Loucy (cell line): ENCODE results near the gene HYI.

Source experiments
- H2AFZ ChIP-seq: fragments of 200-600 bp; sonication (generic); 2 replicates; pipeline ENCODE4 v1.6.0; 2016; ENCODE audit warnings: antibody characterized with exemption, mild to moderate bottlenecking, low read length, moderate library complexity
- H3F3A ChIP-seq: fragments of 200-600 bp; 2 replicates; pipeline ENCODE4 v1.6.0; 2016; ENCODE audit warnings: antibody characterized with exemption, low read depth, mild to moderate bottlenecking
- H3K27me3 ChIP-seq: fragments of 200-600 bp; sonication (generic); 2 replicates; pipeline ENCODE4 v1.6.1; 2014; ENCODE audit warnings: low read length, mild to moderate bottlenecking; ENCODE audit not compliant: insufficient read depth, poor library complexity, severe bottlenecking
- H3K36me3 ChIP-seq: fragments of 200-600 bp; sonication (generic); 2 replicates; pipeline ENCODE4 v1.6.1; 2016; ENCODE audit warnings: low read length; ENCODE audit not compliant: insufficient read depth
- H3K4me1 ChIP-seq: fragments of 200-600 bp; sonication (generic); 2 replicates; pipeline ENCODE4 v1.5.1; 2014; ENCODE audit warnings: low read length, mild to moderate bottlenecking; ENCODE audit not compliant: insufficient read depth, poor library complexity, severe bottlenecking
- H3K4me2 ChIP-seq: fragments of 200-600 bp; sonication (generic); 2 replicates; pipeline ENCODE4 v1.6.0; 2014; ENCODE audit warnings: antibody characterized with exemption, low read length, low read depth, mild to moderate bottlenecking; ENCODE audit not compliant: poor library complexity, severe bottlenecking
- H3K4me3 ChIP-seq: fragments of 200-600 bp; sonication (generic); 2 replicates; pipeline ENCODE4 v1.5.1; 2014; ENCODE audit warnings: low read length, mild to moderate bottlenecking, mixed read lengths; ENCODE audit not compliant: poor library complexity, severe bottlenecking
- H3K79me2 ChIP-seq: fragments of 200-600 bp; sonication (generic); 2 replicates; pipeline ENCODE4 v1.6.1; 2014; ENCODE audit warnings: low read length; ENCODE audit not compliant: insufficient read depth
- H3K9ac ChIP-seq: fragments of 200-600 bp; sonication (generic); 2 replicates; pipeline ENCODE4 v1.6.0; 2014; ENCODE audit warnings: mild to moderate bottlenecking, low read depth, low read length, moderate library complexity; ENCODE audit not compliant: poor library complexity, severe bottlenecking
- H3K9me2 ChIP-seq: fragments of 200-600 bp; sonication (generic); replicated peaks from 2 replicates; pipeline ENCODE4 v1.6.1; 2016; ENCODE audit warnings: low read depth, low read length, mixed read lengths
- H3K9me3 ChIP-seq: fragments of 200-600 bp; sonication (generic); 2 replicates; pipeline ENCODE4 v1.6.1; 2014; ENCODE audit warnings: mild to moderate bottlenecking, antibody characterized with exemption, low read length, low read depth; ENCODE audit not compliant: insufficient read depth
- H4K20me1 ChIP-seq: fragments of 200-600 bp; sonication (generic); 2 replicates; pipeline ENCODE4 v1.6.0; 2014; ENCODE audit warnings: antibody characterized with exemption, low read length, mild to moderate bottlenecking; ENCODE audit not compliant: insufficient read depth, poor library complexity, severe bottlenecking
- CTCF ChIP-seq: fragments of 200-600 bp; sonication (generic); conservative IDR thresholded peaks from 2 replicates; pipeline ENCODE4 v1.5.1; 2014; ENCODE audit warnings: mild to moderate bottlenecking, antibody characterized with exemption, low read length
- EZH2phosphoT487 ChIP-seq: fragments of 200-600 bp; IDR thresholded peaks from 2 replicates; pipeline ENCODE4 v1.6.1; 2018; ENCODE audit warnings: antibody characterized with exemption, mild to moderate bottlenecking, moderate library complexity, borderline replicate concordance

The HYI gene

GRCh38 chr1:43442756-43443155 lies 11.0 kb downstream of the HYI start:
- Histone ChIP-seq H3K9me2 (no peaks in the 10 kb centered on the region), H3K9me3 (no peaks in the 10 kb centered on the region), H3K9ac (no peak overlapping the region), H3K4me1 (no peaks in the 10 kb centered on the region), H3K27me3 (no peaks in the 10 kb centered on the region), H3K4me3 (no peak overlapping the region), H3F3A (no peaks in the 10 kb centered on the region), H3K36me3 (peaks cover 11% of the 10 kb centered on the region; the same call in 1 of the 2 replicates), H3K79me2 (no peaks in the 10 kb centered on the region), H4K20me1 (no peaks in the 10 kb centered on the region), H2AFZ (no peak overlapping the region), H3K4me2 (no peak overlapping the region)
- no peak for TF ChIP-seq CTCF
- TF ChIP-seq EZH2phosphoT487: no peak

- Histone ChIP-seq H4K20me1 (no peaks in the 10 kb centered on the region), H3F3A (no peaks in the 10 kb centered on the region), H3K9ac (no peak overlapping the region), H3K9me2 (no peaks in the 10 kb centered on the region), H3K9me3 (no peaks in the 10 kb centered on the region), H3K4me3 (no peak overlapping the region), H3K4me1 (no peaks in the 10 kb centered on the region), H3K79me2 (no peaks in the 10 kb centered on the region), H3K27me3 (no peaks in the 10 kb centered on the region), H3K4me2 (no peak overlapping the region), H2AFZ (no peak overlapping the region), H3K36me3 (peaks cover 7% of the 10 kb centered on the region; the same call in 1 of the 2 replicates)
- TF ChIP-seq CTCF (no peak), EZH2phosphoT487 (no peak)
Measured at GRCh38 chr1:43441894-43442637, 11.7 kb downstream of the HYI start.

- no peak overlapping the region for H3K4me2 ChIP-seq
- no peak overlapping the region for H3K9ac ChIP-seq
- no peaks in the 10 kb centered on the region for H3K27me3 ChIP-seq
- no peaks in the 10 kb centered on the region for H3F3A ChIP-seq
- no peaks in the 10 kb centered on the region for H3K4me1 ChIP-seq
- H3K36me3 ChIP-seq: peaks cover 5% of the 10 kb centered on the region; the same call in 1 of the 2 replicates
- H3K4me3 ChIP-seq: no peak overlapping the region
- no peaks in the 10 kb centered on the region for H4K20me1 ChIP-seq
- no peaks in the 10 kb centered on the region for H3K9me3 ChIP-seq
- no peaks in the 10 kb centered on the region for H3K9me2 ChIP-seq
- no peaks in the 10 kb centered on the region for H3K79me2 ChIP-seq
- H2AFZ ChIP-seq: no peak overlapping the region
- TF ChIP-seq EZH2phosphoT487: no peak
- TF ChIP-seq CTCF: no peak
Measured at GRCh38 chr1:43441166-43441893, 12.4 kb downstream of the HYI start.
